Left lobe of liver (tissue), 2 donors: ENCODE results near the gene DGUOK. TPM values are rescaled to one million over a fixed set of nuclear protein-coding genes. Genes with fewer than 3 reads are reported as not detected.
"Not testable (repeated sequence)": the region's sequence is repeated elsewhere in the genome, so short reads cannot be mapped to it uniquely, and the experiment has no call there.

Source experiments
- ATAC-seq: fragments of 200-7000 bp; cut with Tn5 transposase; one replicate; pipeline ENCODE4 v1.9.1; 2020; ENCODE audit warnings: mild to moderate bottlenecking, moderate library complexity
- DNase-seq: peaks from one replicate; pipeline ENCODE4 v3.0.0-alpha.2; 2020; ENCODE audit warnings: low spot score
- total RNA-seq: library from RNA; stranded (reverse); gene quantifications from one replicate; pipeline ENCODE4 v1.2.1, GENCODE V29; 2021
- donor health status: DM: no; HTN: no; CAD: no; lungs with moderate emphysema.
- donor health status: DM: no; HTN: yes; CAD: no.

DGUOK gene
- total RNA-seq, 1 donor from 2014 or later: 14.7 TPM

DNA sequence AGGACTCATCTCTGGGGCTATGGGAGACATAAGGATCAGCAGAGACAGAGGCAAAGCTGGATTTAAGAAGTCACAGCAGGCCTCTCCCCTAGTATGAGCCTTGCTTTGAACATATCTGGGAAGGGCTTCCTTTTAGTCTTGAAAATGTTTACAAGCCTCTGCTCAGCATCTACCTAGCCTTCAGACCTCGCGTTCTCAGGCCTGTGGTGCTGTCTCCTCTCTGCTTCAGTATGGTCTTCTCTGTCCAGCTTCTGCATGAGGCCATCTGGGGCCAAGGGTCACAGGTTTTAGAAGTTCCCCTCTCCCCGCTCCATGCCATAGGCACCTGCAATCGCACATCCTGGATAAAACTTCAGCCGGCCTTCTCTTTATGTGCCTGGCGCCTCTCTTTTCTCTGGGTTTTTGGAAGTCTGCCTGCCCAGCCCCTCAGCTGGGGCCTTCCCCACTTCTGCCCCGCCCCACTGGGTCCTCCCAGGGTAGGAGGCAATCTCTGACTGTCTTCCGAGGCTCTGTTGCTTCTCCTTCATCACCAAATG, 26.8 kb upstream of the DGUOK start:
- DNase-seq: no peak
- no peak for ATAC-seq

DNA sequence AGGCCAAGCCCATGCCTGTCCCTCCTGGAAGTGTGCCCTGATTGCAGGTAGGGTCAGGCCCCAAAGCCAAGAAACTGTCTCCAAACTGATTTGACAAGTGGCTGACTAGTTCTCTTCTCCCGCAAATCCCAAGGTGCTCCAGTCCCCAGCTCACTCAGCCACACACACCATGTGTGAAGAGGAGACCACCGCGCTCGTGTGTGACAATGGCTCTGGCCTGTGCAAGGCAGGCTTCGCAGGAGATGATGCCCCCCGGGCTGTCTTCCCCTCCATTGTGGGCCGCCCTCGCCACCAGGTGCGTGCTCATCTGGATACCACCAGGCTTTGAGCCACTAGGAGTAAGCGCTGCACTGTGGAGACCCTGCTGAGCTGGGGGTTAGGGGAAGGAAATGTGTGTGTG, 25.5 kb upstream of the DGUOK start:
- DNase-seq (no peak), ATAC-seq (no peak)

DNA sequence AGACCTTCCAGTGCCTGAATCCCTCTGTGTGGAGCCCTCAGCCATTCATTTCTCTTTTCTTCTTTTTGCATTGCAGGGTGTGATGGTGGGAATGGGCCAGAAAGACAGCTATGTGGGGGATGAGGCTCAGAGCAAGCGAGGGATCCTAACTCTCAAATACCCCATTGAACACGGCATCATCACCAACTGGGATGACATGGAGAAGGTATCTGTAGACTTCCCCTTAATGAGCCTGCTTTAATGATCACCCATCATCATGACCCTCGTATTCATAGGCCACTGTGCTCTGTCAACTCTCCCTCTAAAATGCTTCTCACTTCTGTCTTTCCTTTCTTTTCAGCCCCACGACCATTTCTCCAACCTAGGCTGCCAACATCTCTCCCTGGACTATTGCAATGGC, 24.4 kb upstream of the DGUOK start:
- DNase-seq (no peak), ATAC-seq (no peak)

DNA sequence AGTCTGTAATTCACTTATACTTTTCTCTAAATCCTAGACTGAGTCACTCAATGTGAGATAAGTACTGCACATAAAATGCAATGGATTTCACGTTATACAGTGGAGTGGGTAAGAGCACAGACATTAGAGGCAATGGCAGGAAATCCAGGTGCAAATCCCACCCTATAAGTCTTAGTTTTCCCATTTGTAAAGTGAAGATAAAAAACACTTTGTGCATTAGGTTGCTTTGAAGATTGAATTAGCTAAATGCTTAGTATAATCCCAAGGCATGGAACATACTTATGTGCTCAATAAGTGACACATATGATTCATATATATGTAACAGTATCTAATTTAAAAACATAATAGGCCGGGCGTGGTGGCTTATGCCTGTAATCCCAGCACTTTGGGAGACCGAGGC, 23.4 kb upstream of the DGUOK start:
- ATAC-seq (no peak), DNase-seq (no peak)

DNA sequence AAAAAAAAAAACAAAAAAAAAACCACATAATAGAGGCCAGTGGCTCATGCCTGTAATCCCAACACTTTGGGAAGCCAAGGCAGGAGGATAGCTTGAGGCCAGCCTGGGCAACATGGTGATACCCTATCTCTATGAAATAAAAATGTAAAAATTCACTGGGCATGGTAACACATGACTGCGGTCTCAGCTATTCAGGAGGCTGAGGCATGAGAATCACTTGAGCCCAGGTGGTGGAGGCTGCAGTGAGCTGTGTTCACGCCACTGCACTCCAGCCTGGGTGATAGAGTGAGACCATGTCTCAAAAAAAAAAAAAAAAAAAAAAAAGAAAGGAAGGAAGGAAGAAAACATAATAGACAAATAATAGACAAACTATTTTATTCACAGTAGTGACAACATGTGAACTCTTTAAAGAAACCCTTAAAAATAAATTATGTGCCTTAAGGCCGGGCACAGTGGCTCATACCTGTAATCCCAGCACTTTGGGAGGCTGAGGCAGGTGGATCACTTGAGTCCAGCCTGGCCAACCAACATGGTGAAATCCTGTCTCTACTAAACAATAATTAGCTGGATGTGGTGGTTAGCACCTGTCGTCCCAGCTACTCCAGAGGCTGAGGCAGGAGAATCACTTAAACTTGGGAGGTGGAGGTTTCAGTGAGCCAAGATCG, 22.6 kb upstream of the DGUOK start:
- DNase-seq, ATAC-seq: not testable (repeated sequence)

DNA sequence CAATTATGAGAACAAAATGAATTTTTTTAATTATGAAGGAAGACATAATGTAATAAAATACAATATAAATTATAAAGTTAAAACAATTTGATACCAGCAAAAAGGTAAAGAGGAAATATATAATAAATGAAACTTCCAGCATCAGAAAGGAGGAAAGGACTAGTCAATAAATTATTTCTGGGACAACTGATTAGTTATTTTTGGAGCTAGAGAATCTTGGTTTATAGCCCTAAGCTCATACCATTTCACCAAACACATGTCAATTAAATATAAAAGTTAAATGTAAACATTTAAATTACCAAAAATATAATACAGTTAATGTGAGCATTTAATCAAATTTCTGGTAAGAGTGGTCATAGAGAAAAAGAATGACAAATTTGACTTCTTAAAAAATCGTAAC, 21.7 kb upstream of the DGUOK start:
- no peak for ATAC-seq
- no peak for DNase-seq

DNA sequence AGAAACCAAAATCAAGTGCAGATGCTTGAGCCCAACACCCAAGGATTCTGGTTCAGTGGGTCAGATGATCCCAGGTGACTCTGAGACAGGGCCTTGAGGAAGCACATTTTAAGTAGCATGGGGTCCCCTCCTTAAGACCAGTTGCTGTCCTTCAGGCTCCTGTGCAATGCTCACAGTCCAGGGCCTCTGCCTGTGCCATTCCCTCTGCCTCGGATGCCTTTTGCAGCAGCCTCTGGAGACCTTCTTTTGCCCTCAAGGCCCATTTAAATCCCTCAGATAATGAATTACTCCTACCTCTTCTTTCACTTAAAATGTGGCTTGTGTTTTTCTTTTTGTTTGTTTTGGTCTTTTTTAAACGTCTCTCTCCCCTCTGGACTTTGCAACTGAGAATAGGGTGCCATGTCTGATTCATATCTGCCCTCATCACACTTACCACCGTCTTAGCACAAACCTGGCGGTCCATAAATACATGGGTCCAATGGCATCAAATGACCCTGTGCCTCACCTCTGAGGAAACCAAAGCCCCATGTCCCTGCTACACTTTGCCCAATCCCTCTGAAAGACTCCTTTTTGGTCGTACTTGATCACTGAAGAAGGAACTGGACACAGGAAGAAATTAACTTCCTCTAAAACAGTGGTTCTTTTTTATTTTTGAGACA, 19.7 kb upstream of the DGUOK start:
- ATAC-seq: no peak
- no peak for DNase-seq

DNA sequence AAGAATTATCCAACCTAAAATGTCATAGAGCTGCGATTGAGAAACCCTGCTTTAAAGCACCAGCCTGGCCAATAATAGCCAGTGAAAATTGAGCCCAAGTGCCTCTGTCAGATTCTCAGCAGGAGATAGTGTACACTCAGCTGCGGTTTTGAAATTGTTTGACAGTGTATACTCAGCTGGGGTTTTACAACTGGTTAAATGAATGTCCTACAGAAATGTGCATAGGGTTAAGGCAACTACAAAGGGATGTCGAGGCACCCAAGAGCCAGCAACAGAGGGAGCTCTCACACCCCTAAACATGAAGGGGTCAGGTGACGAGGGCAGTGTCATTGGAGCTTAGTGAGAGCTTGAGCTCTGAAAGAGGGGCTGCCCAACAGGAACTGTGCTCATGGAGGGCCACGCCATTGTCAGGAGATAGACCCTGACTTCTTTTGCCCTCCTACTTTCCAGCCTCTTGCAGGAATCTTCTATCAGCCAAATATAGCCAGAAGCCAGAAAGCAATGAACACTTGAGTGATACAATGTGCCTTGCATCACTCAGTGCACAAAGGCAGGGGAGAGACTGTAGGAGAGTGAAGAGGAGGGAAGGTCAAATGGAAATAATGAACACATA, 18.7 kb upstream of the DGUOK start:
- no peak for DNase-seq

DNA sequence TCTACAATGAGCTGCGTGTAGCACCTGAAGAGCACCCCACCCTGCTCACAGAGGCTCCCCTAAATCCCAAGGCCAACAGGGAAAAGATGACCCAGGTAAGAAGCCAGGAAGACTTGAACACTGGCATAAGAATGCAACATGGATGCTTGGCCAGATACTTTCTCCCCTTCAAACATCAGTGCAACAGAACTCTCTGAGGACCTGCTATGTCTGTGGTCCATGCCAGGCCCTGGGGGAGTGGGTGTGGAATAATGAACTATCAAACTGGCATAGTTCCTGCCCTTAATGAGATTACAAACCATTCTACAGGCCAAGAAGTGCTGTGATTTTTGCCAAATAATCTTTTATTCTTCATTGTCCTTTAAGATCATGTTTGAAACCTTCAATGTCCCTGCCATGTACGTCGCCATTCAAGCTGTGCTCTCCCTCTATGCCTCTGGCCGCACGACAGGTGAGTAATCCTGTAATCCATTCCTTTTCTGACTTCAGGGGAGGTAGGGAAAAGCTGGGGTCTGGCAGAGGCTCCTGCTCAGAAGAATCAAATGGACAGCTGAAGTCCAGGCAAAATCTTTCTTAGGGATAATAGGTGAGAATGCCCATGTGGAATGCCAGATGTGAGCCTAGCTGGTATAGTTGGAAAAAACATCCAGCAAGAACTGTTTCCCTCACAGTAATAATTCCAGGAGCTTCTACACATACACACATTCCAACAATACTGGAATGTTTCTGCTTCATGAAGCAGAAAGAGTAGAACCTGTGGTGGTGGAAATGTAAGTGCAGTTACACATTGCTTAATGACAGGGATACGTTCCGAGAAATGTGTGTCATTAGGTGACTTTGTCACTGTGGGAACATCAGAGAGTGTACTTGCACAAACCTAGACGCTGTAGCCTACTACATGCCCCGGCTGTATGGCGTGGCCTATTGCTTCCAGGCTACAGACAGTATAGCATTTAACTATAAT, 17.7 kb upstream of the DGUOK start:
- ATAC-seq (no peak), DNase-seq (no peak)

More for the DNA sequence above, 18.7 kb upstream of the DGUOK start:
- ATAC-seq: no peak

DNA sequence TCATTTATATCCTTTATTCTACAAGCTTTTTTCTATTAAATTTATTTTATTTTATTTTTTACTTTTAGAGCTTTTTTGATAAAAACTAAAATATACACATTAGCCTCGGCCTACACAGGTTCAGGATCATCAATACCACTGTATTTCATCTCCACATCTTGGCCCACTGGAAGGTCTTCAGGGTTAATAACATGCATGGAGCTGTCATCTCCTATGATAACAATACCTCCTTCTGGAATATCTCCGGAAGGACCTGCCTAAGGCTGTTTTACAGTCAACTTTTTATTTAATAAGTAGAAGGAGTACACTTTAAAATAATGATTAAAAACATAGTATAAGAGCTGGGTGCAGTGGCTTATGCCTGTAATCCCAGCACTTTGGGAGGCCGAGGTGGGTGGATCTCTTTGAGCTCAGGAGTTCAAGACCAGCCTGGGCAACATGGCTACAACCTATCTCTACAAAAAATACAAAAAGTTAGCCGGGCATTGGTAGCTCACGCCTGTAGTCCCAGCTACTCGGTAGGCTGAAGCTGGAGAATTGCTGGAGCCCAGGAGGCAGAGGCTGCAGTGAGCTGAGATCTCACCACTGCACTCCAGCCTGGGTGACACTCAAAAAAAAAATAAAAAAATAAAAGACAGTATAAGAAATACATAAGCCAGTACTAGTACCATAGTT, 15.7 kb upstream of the DGUOK start:
- no peak for DNase-seq
- no peak for ATAC-seq

DNA sequence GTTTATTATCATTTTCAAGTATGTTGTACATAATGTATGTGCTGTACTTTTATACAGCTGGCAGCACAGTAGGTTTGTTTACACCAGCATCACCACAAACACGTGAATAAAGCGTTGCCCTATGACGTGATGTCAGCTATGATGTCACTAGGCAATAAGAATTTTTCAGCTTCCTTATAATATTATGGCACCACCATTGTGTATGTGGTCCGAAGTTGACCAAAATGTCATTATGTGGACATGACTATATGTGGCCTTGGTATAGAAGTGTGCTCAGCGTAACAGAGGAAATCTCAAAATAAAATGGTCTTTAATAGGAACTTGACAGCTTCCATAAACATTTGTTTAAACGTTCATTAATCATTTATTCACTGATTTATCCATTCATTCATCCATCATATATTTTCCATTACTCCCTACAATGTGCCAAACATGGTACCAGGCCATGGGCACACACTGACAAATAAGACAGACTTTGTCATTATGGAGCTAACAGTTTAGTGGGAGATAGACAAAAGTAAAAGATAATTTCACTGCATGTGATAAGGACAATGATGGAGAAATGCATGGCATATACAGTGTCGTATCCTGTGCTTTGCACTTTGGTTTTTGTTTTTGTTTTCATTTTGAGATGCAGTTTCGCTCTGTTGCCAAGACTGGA, 15.0 kb upstream of the DGUOK start:
- no peak for ATAC-seq
- DNase-seq: no peak

DNA sequence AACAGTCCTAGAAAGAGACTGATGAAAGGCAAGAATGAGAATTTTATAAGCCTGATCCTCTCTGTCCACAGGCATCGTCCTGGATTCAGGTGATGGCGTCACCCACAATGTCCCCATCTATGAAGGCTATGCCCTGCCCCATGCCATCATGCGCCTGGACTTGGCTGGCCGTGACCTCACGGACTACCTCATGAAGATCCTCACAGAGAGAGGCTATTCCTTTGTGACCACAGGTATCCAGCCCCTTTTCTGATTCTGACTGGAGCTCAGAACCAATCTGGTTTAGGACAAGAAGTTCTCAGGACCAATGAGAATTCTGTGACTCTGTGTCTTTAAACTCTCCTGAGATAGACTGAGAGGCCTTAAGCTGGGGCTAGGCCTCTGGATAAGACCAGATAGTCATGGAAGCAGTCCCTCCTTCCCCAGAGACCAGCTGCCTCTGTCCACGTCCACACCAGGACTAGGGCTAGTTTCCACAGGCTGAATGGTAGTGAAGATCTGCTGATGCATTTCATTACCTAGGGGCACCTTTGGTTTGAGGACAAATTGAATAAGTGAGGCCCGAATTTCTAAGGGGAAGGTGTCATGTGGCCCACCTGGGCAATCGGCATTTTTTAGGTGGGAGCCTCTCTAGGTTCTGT, 13.1 kb upstream of the DGUOK start:
- DNase-seq: no peak
- no peak for ATAC-seq

DNA sequence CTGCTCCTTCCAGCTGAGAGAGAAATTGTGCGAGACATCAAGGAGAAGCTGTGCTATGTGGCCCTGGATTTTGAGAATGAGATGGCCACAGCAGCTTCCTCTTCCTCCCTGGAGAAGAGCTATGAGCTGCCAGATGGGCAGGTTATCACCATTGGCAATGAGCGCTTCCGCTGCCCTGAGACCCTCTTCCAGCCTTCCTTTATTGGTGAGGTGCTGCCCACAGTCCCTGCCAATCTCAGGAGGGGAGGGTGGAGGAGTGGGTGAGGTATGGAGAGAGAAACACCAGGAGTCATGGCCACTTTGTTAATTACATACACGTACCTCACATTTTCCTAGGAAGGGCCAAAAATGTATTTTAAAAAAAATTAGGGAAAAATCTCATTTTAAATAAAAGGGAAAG, 12.0 kb upstream of the DGUOK start:
- no peak for DNase-seq
- no peak for ATAC-seq

DNA sequence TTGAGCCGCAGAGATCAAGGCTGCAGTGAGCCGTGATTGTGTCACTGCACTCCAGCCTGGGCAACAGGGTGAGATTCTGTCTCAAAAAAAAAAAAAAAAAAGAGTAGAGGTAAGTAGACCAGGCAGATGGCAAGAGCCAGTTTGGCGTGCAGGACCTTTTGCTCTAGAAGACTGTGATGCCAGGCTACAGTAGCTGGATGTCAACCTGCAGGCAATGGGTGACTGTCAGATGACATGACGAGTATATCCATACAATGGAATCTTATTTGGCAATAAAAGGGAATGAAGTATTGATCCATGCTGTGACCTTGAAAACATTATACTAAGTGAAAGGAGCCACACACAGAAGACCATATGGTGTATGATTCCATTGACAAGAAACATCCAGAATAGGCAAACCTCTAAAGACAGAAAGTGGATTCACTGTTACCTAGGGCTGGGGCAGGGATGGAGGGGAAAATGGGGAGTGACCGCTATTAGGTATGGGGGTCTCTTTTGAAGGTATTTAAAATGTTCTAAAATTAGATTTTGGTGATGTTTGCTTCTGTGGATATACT, 11.2 kb upstream of the DGUOK start:
- DNase-seq: no peak
- ATAC-seq: no peak

DNA sequence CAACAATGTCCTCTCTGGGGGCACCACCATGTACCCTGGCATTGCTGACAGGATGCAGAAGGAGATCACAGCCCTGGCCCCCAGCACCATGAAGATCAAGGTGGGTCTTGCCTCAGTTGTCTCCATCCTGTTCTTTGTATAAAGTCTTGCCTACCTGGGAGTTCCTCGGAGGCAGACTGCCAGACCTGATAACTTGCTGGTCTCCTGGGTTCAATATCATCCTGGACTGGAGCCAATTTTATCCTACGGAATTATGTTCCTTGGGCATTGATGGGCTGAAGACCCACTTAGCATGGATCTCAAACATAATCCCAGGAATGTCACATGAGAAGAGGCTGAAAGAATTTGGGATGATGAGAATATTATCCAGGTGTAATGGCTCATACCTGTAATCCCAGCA, 10.0 kb upstream of the DGUOK start:
- no peak for ATAC-seq

DNA sequence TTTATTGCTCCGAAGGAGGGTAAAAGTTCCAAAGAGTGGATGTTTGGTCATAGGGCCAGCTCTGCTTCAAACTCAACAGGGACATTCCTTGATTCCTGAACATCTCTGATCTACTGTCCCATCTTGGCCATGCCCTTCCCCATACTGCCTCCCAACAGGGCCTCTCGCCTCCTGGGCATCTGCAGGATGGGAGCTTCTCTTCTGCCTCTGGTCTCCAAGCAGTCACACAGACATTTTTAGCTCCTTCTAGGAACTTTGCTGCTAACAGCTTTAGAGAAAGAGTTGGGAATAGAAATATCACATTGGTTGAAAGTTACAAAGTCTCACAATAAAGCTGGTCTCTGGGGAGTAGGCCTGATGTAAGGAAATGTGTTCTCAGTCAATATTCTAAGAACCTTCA, 9.4 kb upstream of the DGUOK start:
- DNase-seq (no peak), ATAC-seq (no peak)

More for the DNA sequence above, 10.0 kb upstream of the DGUOK start:
- no peak for DNase-seq

DNA sequence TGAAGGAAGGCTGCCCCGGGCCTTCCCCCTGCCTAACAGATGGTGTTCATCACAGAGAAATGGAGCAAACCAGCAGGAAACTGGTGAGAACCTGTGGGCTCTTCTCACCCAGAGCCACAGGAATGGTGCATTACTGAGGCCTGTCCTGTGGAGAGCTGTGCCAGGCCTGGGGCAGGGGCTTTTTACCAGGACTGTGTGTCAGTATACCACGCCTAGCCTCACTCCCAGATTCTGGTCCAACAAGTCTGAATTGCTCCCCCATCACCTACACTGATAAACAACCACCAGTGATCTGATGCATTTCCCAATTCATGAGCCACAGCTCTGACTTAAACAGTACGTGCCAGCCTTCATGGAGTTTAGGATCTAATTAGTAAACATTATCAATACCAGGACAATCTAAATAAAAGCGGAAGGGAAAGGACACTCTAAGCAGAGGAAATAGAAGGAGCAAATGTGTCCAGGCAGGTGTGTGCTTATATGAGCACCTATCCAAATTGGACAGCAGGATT, 8.9 kb upstream of the DGUOK start:
- DNase-seq (no peak), ATAC-seq (no peak)

DNA sequence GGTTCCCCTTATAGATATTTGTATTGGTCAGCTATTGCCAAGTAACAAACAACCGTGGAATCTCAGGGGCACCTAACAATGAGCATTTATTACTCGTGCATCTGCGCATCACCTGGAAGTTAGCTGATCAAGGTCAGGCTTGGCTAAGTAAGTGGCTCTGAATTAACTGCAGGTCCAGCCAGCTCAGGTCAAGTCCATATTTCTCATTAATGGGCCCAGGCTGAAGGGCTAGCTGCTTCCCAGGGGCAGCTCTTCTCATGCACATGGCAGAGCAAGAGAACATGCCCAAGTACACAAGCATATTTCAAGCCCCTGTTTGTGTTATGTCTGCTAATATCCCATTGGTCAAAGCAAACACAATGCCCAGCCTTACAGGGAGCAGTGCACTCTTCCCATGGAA, 7.8 kb upstream of the DGUOK start:
- no peak for DNase-seq
- ATAC-seq: no peak
